Activated T-helper 17 cell treated with anti-CD3 and anti-CD28 coated beads, Interleukin-2, amount 50 U/mL, for 72 hours (primary cell): ENCODE data around the gene SLC22A15. TPM values are rescaled to one million over a fixed set of nuclear protein-coding genes. Genes with fewer than 3 reads are reported as not detected.

Source experiments
- ATAC-seq: fragments of 150-1000 bp; cut with Tn5 transposase; replicated peaks from 2 replicates; pipeline ENCODE4 v1.10.0; 2021; ENCODE audit warnings: mild to moderate bottlenecking, moderate library complexity
- H3K27ac Mint-ChIP-seq: one replicate; pipeline ENCODE4 v1.8.0; 2022; ENCODE audit warnings: mixed read lengths
- H3K27me3 Mint-ChIP-seq: one replicate; pipeline ENCODE4 v1.8.0; 2022; ENCODE audit warnings: mixed read lengths
- H3K36me3 Mint-ChIP-seq: one replicate; pipeline ENCODE4 v1.8.0; 2022; ENCODE audit warnings: low read depth, mild to moderate bottlenecking, mixed read lengths
- H3K4me1 Mint-ChIP-seq: one replicate; pipeline ENCODE4 v1.8.0; 2022; ENCODE audit warnings: mixed read lengths
- H3K4me3 Mint-ChIP-seq: one replicate; pipeline ENCODE4 v1.8.0; 2022; ENCODE audit warnings: mild to moderate bottlenecking, mixed read lengths
- H3K9me3 Mint-ChIP-seq: one replicate; pipeline ENCODE4 v1.8.0; 2022; ENCODE audit warnings: mixed read lengths
- total RNA-seq, 2 donors: library from RNA; stranded (reverse); gene quantifications; one replicate each; pipeline ENCODE4 v1.2.3, GENCODE V29; 2022

SLC22A15 gene
- total RNA-seq, 2 donors from 2014 or later, result 0.85 to 0.89 TPM

GRCh38 chr1:116115476-116116439, 139.4 kb downstream of the SLC22A15 start:
- no peak overlapping the region for H3K4me3 Mint-ChIP-seq
- no peak for ATAC-seq
- no peaks in the 10 kb centered on the region for H3K36me3 Mint-ChIP-seq
- H3K27me3 Mint-ChIP-seq, result peaks cover 16% of the 10 kb centered on the region
- H3K27ac Mint-ChIP-seq, result no peak overlapping the region
- H3K9me3 Mint-ChIP-seq, result no peaks in the 10 kb centered on the region
- no peaks in the 10 kb centered on the region for H3K4me1 Mint-ChIP-seq

GRCh38 chr1:116118471-116118870, 142.2 kb downstream of the SLC22A15 start:
- Mint-ChIP-seq H3K27ac (no peak overlapping the region), H3K27me3 (peaks cover 12% of the 10 kb centered on the region), H3K9me3 (no peaks in the 10 kb centered on the region), H3K4me1 (no peaks in the 10 kb centered on the region), H3K4me3 (no peak overlapping the region), H3K36me3 (no peaks in the 10 kb centered on the region)
- ATAC-seq, result no peak

Other genes with a start within 250 kb of the SLC22A15 start
- gene CASQ2, start 207.8 kb upstream of the SLC22A15 start, total RNA-seq, result not detected
- gene NHLH2, start 135.4 kb upstream of the SLC22A15 start, total RNA-seq, result not detected
- not detected for gene MAB21L3, start 134.9 kb downstream of the SLC22A15 start, total RNA-seq